ENCODE data around the gene EEFSEC. TPM values are rescaled to one million over a fixed set of nuclear protein-coding genes. Genes with fewer than 3 reads are reported as not detected.

EEFSEC gene
- total RNA-seq, 1 donor from 2014 or later: 15.3 TPM

DNA sequence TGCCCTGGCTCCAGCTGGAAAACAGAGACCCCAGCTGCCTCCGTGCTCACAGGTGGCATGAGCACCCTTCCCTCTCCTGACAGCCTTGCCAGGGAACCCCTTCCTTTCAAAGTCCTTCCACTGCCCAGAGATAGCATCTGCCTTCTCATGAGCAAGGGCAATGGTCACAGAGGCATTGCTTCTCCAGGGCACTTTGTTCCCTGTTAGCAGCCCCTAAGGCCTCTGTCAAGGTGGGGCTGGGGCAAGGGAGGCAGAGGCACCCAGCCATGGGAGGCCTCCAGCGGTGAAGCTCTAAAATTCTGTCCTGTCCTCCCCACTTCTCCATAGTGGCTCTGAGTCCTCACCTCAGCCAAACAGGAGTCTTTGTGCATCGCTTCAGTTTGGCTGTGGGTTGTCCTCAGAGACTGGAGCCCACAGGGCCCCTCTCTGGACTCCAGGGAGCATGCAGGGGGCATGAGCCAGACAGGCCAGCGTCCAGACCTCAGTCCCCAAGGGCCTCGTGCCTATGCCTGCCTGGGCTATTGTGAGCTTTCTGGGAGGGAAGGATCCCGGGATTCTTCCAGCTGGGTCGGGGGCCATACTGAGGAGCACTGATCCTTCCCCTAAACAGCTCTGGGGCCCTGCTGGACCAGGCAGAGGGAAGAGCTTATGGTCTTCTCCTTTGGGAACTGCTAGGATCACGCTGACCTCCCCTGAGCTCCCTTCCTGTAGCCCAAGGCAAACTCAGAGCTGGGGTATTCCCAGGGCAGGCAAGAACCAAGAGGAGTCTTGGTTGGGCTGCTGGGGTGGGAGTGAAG is 206.8 kb downstream of the EEFSEC start:
- intact Hi-C loops (cut with DNase I): no loop called here
- no peaks in the 10 kb centered on the region for H3K36me3 ChIP-seq
- no peaks in the 10 kb centered on the region for H3K4me1 ChIP-seq
- no peak overlapping the region for H3K4me3 ChIP-seq
- no peaks in the 10 kb centered on the region for H3K9me3 ChIP-seq
- no peaks in the 10 kb centered on the region for H3K27me3 ChIP-seq
- DNase-seq: no peak
- TF ChIP-seq, protein P1, sequence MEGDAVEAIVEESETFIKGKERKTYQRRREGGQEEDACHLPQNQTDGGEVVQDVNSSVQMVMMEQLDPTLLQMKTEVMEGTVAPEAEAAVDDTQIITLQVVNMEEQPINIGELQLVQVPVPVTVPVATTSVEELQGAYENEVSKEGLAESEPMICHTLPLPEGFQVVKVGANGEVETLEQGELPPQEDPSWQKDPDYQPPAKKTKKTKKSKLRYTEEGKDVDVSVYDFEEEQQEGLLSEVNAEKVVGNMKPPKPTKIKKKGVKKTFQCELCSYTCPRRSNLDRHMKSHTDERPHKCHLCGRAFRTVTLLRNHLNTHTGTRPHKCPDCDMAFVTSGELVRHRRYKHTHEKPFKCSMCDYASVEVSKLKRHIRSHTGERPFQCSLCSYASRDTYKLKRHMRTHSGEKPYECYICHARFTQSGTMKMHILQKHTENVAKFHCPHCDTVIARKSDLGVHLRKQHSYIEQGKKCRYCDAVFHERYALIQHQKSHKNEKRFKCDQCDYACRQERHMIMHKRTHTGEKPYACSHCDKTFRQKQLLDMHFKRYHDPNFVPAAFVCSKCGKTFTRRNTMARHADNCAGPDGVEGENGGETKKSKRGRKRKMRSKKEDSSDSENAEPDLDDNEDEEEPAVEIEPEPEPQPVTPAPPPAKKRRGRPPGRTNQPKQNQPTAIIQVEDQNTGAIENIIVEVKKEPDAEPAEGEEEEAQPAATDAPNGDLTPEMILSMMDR (IDR thresholded peaks at IDR 0.05): no peak
- no peak overlapping the region for H3K27ac ChIP-seq
- ATAC-seq: no peak

DNA sequence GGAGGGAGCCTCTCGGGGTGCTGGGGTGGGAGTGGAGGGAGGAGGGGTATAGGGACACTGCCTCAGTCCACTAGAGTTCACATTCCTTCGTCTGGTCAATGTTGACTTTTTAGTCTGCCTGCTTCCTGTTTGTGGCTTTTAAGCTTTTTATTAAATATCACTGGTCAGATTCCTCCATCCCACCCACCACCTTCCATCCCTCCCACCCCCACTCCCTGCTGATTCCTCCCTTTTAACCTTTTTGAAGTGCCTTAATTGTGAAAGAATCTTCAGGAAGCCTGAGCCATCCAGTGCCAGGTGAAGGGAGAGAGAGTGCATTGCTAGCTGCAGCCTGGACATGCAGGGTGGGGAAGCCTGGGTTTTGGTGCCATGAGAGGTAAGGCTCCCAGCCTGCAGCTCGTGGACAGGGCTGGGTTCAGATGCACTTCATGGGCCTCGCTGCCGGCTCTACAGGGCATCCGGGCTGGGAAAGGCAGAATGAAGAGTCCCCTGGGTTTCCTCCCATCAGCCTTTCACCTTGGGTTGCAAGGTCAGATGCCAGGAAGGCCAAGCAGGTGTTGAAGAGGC is 207.5 kb downstream of the EEFSEC start:
- DNase-seq (no peak), ATAC-seq (peak; percentile 32)
- H3K4me3 ChIP-seq: no peak overlapping the region
- no peaks in the 10 kb centered on the region for H3K36me3 ChIP-seq
- TF ChIP-seq, protein P1 (IDR thresholded peaks at IDR 0.05): no peak
- no peak overlapping the region for H3K27ac ChIP-seq
- H3K27me3 ChIP-seq: no peaks in the 10 kb centered on the region
- intact Hi-C loops (cut with DNase I): no loop called here
- no peaks in the 10 kb centered on the region for H3K9me3 ChIP-seq
- no peaks in the 10 kb centered on the region for H3K4me1 ChIP-seq

- no peaks in the 10 kb centered on the region for H3K9me3 ChIP-seq
- TF ChIP-seq, protein P1 (IDR thresholded peaks at IDR 0.05): no peak
- no peak overlapping the region for H3K27ac ChIP-seq
- no peaks in the 10 kb centered on the region for H3K36me3 ChIP-seq
- ATAC-seq (no peak), DNase-seq (no peak)
- H3K27me3 ChIP-seq: no peaks in the 10 kb centered on the region
- no peak overlapping the region for H3K4me3 ChIP-seq
- intact Hi-C loops (cut with DNase I): no loop called here
- H3K4me1 ChIP-seq: no peaks in the 10 kb centered on the region
Observed at GRCh38 chr3:128362026-128362965, 209.0 kb downstream of the EEFSEC start.

GRCh38 chr3:128364291-128364690 is 211.0 kb downstream of the EEFSEC start:
- ATAC-seq (no peak), DNase-seq (no peak)
- H3K36me3 ChIP-seq: no peaks in the 10 kb centered on the region
- intact Hi-C loops (cut with DNase I): no loop called here
- no peak overlapping the region for H3K4me3 ChIP-seq
- H3K27me3 ChIP-seq: no peaks in the 10 kb centered on the region
- H3K9me3 ChIP-seq: no peaks in the 10 kb centered on the region
- H3K27ac ChIP-seq: no peak overlapping the region
- peaks cover 7% of the 10 kb centered on the region for H3K4me1 ChIP-seq
- TF ChIP-seq, protein P1 (IDR thresholded peaks at IDR 0.05): no peak

DNA sequence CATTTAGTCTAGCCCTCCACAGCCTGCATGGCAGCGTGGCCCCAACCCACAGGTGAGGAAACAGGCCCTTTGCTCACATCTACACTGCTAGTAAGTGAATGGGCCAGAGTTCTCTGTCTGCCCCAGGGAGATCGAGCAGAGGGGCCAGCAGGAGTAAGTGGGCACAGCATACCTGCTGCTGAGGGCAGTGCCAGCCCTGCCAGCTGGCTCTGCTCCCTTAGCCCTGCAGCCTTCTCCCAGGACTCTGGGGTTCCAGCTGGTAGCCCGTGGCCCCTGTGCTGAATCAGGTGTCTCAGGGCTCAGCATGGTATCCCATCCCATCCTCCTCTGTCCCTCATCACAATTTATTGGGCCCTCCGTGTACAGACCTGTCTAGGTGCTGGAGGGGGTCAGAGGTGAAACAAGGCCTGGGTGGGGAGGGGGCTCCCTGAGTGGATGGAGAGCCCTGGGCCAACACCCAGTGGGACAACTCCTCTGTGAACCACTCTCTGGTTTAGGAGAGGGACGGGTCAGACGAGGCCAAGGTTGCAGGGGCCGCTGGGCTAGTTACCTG is 211.6 kb downstream of the EEFSEC start:
- Histone ChIP-seq H3K9me3 (no peaks in the 10 kb centered on the region), H3K36me3 (no peaks in the 10 kb centered on the region), H3K27ac (no peak overlapping the region), H3K4me3 (no peak overlapping the region), H3K27me3 (no peaks in the 10 kb centered on the region), H3K4me1 (peaks cover 7% of the 10 kb centered on the region)
- no peak for ATAC-seq
- intact Hi-C loops (cut with DNase I): no loop called here
- TF ChIP-seq, protein P1 (IDR thresholded peaks at IDR 0.05): no peak
- DNase-seq: no peak

Measured in upper lobe of right lung (tissue), 1 donor.